WTC11 (cell line): ENCODE results near the gene IFNGR1.

Source experiments
- ARID4B ChIP-seq: sonication (generic); formaldehyde crosslinking; IDR thresholded peaks from 2 replicates; pipeline ENCODE4 v1.8.0; 2023; ENCODE audit warnings: missing genetic modification reagents, mild to moderate bottlenecking, borderline replicate concordance
- CREB1 ChIP-seq: sonication (generic); formaldehyde crosslinking; IDR thresholded peaks from 2 replicates; pipeline ENCODE4 v1.8.0; 2023; ENCODE audit warnings: mild to moderate bottlenecking, missing genetic modification reagents
- CTCF ChIP-seq: fragments of 200-600 bp; IDR thresholded peaks from 2 replicates; pipeline ENCODE4 v1.8.0; 2022; ENCODE audit warnings: antibody characterized with exemption
- E2F1 ChIP-seq: sonication (generic); formaldehyde crosslinking; IDR thresholded peaks from 2 replicates; pipeline ENCODE4 v1.8.0; 2022; ENCODE audit warnings: mild to moderate bottlenecking, missing genetic modification reagents
- ETV6 ChIP-seq: sonication (generic); formaldehyde crosslinking; IDR thresholded peaks from 2 replicates; pipeline ENCODE4 v1.8.1; 2022; ENCODE audit warnings: mild to moderate bottlenecking, missing genetic modification reagents
- IRF2 ChIP-seq: sonication (generic); formaldehyde crosslinking; IDR thresholded peaks from 2 replicates; pipeline ENCODE4 v1.8.0; 2022; ENCODE audit warnings: low read depth, missing genetic modification reagents, borderline replicate concordance
- JUN ChIP-seq: sonication (generic); formaldehyde crosslinking; IDR thresholded peaks from 2 replicates; pipeline ENCODE4 v1.8.0; 2023; ENCODE audit warnings: mild to moderate bottlenecking, missing genetic modification reagents
- PRDM15 ChIP-seq: sonication (generic); formaldehyde crosslinking; IDR thresholded peaks from 2 replicates; pipeline ENCODE4 v1.8.0; 2022; ENCODE audit warnings: missing genetic modification reagents
- ZNF423 ChIP-seq: fragments of 250-450 bp; sonication (Bioruptor Pico); IDR thresholded peaks from 2 replicates; pipeline ENCODE4 v2.1.2; 2022; ENCODE audit warnings: mild to moderate bottlenecking, moderate library complexity
- ZNF512 ChIP-seq: sonication (generic); formaldehyde crosslinking; IDR thresholded peaks from 2 replicates; pipeline ENCODE4 v1.8.1; 2022; ENCODE audit warnings: missing genetic modification reagents, borderline replicate concordance

- TF ChIP-seq CTCF (no peak), IRF2 (no peak), CREB1 (CRISPR knock-in tag) (no peak), ETV6 (CRISPR knock-in tag) (no peak), ZNF423 (CRISPR knock-in tag) (no peak), ZNF512 (CRISPR knock-in tag) (no peak), ARID4B (no peak), PRDM15 (CRISPR knock-in tag) (no peak), E2F1 (no peak), JUN (CRISPR knock-in tag) (no peak)
Observed at GRCh38 chr6:137216875-137217553, 2.2 kb downstream of the IFNGR1 start.
